H1 (cell line): ENCODE data around the gene BAZ2A. TPM values are rescaled to one million over a fixed set of nuclear protein-coding genes. Genes with fewer than 3 reads are reported as not detected.

Source experiments
- CTCF ChIA-PET: fragments of 300-600 bp; sonication (Branson Sonifier 250); formaldehyde crosslinking; loops from one replicate; lab custom pipeline; 2021; ENCODE audit not compliant: partially characterized antibody; lab: Charles Lee
- POLR2A ChIA-PET: fragments of 300-600 bp; sonication (Branson Sonifier 250); formaldehyde crosslinking; loops from one replicate; lab custom pipeline; 2021; ENCODE audit warnings: inconsistent platforms; ENCODE audit not compliant: partially characterized antibody; lab: Charles Lee
- DNase-seq, 2 experiments: peaks; one replicate each; pipeline versions ENCODE4 v3.0.0 to v3.0.0-alpha.2; 2010 to 2022; ENCODE audit warnings: low spot score in 2 of 2, low read depth in 1 of 2, mixed read lengths in 1 of 2
- FAIRE-seq: peaks from 2 replicates; lab custom pipeline; 2011; peaks lifted over from hg19 to GRCh38; lab: Jason Lieb, UNC
- H2AFZ ChIP-seq: 2 replicates; pipeline ENCODE4 v1.8.1; 2012; ENCODE audit warnings: low read length, inconsistent platforms
- H2AK5ac ChIP-seq: 2 replicates; pipeline ENCODE4 v1.6.1; 2013; ENCODE audit warnings: low read depth, low read length
- H2BK120ac ChIP-seq: replicated peaks from 2 replicates; pipeline ENCODE3; 2013; ENCODE audit warnings: low read depth, low read length, inconsistent platforms
- H2BK12ac ChIP-seq: 2 replicates; pipeline ENCODE4 v1.6.1; 2013; ENCODE audit warnings: low read depth, low read length
- H2BK15ac ChIP-seq: 2 replicates; pipeline ENCODE4 v1.6.1; 2013; ENCODE audit warnings: low read length
- H2BK20ac ChIP-seq: 2 replicates; pipeline ENCODE4 v1.6.1; 2013; ENCODE audit warnings: low read length
- H2BK5ac ChIP-seq: 2 replicates; pipeline ENCODE4 v1.6.1; 2013; ENCODE audit warnings: low read depth, low read length
- H3K14ac ChIP-seq: 2 replicates; pipeline ENCODE4 v1.6.1; 2013; ENCODE audit warnings: inconsistent platforms; ENCODE audit not compliant: insufficient read length
- H3K18ac ChIP-seq: 2 replicates; pipeline ENCODE4 v1.6.1; 2013; ENCODE audit warnings: low read length; ENCODE audit errors: extremely low read depth
- H3K23ac ChIP-seq: 2 replicates; pipeline ENCODE4 v1.6.1; 2013; ENCODE audit warnings: inconsistent platforms; ENCODE audit not compliant: insufficient read length
- H3K23me2 ChIP-seq: 2 replicates; pipeline ENCODE4 v1.6.1; 2013; ENCODE audit warnings: low read depth, low read length
- H3K27ac ChIP-seq: 2 replicates; pipeline ENCODE4 v1.6.1; 2011; ENCODE audit warnings: low read depth, low read length, inconsistent platforms
- H3K27me3 ChIP-seq, 4 experiments: replicated peaks in 1 of 4; 1 replicate in 1 of 4; 2 replicates in 3 of 4; pipeline versions ENCODE4 v1.6.1 to v1.8.1; 2011 to 2013; ENCODE audit warnings: low read length in 3 of 4, mild to moderate bottlenecking in 3 of 4, inconsistent platforms in 2 of 4, mixed read lengths in 2 of 4, moderate library complexity in 1 of 4; ENCODE audit not compliant: control insufficient read depth in 3 of 4, insufficient read depth in 3 of 4; ENCODE audit errors: extremely low read depth in 1 of 4
- H3K36me3 ChIP-seq, 4 experiments: 2 replicates each; pipeline versions ENCODE4 v1.6.1 to v1.8.1; 2011 to 2013; ENCODE audit warnings: mild to moderate bottlenecking in 4 of 4, low read length in 3 of 4, moderate library complexity in 2 of 4, control low read depth in 1 of 4, inconsistent platforms in 1 of 4; ENCODE audit not compliant: insufficient read depth in 4 of 4, control insufficient read depth in 2 of 4
- H3K4ac ChIP-seq: replicated peaks from 2 replicates; pipeline ENCODE3; 2013; ENCODE audit warnings: low read length, low read depth, mixed read lengths, inconsistent platforms; ENCODE audit not compliant: insufficient read length
- H3K4me1 ChIP-seq, 4 experiments: replicated peaks in 1 of 4; 1 replicate in 1 of 4; 2 replicates in 3 of 4; pipeline versions ENCODE4 v1.6.1 to v1.8.1; 2011 to 2013; ENCODE audit warnings: low read length in 3 of 4, inconsistent platforms in 2 of 4, mixed read lengths in 1 of 4; ENCODE audit not compliant: insufficient read depth in 4 of 4, control insufficient read depth in 3 of 4
- H3K4me2 ChIP-seq, 2 experiments: 2 replicates each; pipeline versions ENCODE4 v1.6.1 to v1.8.1; 2011 to 2013; ENCODE audit warnings: low read depth in 2 of 2, low read length in 2 of 2, control low read depth in 1 of 2, inconsistent platforms in 1 of 2, mild to moderate bottlenecking in 1 of 2; ENCODE audit not compliant: insufficient read depth in 1 of 2
- H3K4me3 ChIP-seq, 4 experiments: fragments of 200-600, 300-600 bp in 1 of 4; sonication (generic), shearing (Covaris generic), sonication (Bioruptor Twin) in 1 of 4; 2 replicates each; pipeline versions ENCODE4 v1.5.1 to v1.8.1; 2011 to 2016; ENCODE audit warnings: low read length in 4 of 4, low read depth in 3 of 4, control low read depth in 2 of 4, inconsistent platforms in 2 of 4, mild to moderate bottlenecking in 2 of 4, mixed read lengths in 1 of 4, moderate library complexity in 1 of 4; ENCODE audit not compliant: insufficient read depth in 2 of 4; ENCODE audit errors: extremely low read depth in 1 of 4
- H3K56ac ChIP-seq: replicated peaks from 2 replicates; pipeline ENCODE3; 2013; ENCODE audit warnings: low read depth, mild to moderate bottlenecking, mixed read lengths, low read length, inconsistent platforms; ENCODE audit not compliant: insufficient read length
- H3K79me1 ChIP-seq: 2 replicates; pipeline ENCODE4 v1.6.1; 2013; ENCODE audit warnings: low read depth, low read length, control low read depth
- H3K79me2 ChIP-seq, 2 experiments: 2 replicates each; pipeline versions ENCODE4 v1.6.1 to v1.8.1; 2012 to 2013; ENCODE audit warnings: low read length in 2 of 2, mild to moderate bottlenecking in 2 of 2, inconsistent platforms in 1 of 2; ENCODE audit not compliant: insufficient read depth in 2 of 2, control insufficient read depth in 1 of 2
- H3K9ac ChIP-seq, 4 experiments: replicated peaks in 1 of 4; 1 replicate in 1 of 4; 2 replicates in 3 of 4; pipeline versions ENCODE4 v1.6.1 to v1.8.1; 2011 to 2013; ENCODE audit warnings: low read depth in 3 of 4, low read length in 3 of 4, control low read depth in 2 of 4, mild to moderate bottlenecking in 2 of 4, moderate library complexity in 2 of 4, inconsistent platforms in 1 of 4; ENCODE audit errors: extremely low read depth in 1 of 4
- H3K9me3 ChIP-seq, 2 experiments: 2 replicates each; pipeline versions ENCODE4 v1.6.1 to v1.8.1; 2012 to 2013; ENCODE audit warnings: mild to moderate bottlenecking in 2 of 2, moderate library complexity in 2 of 2, control low read depth in 1 of 2, inconsistent platforms in 1 of 2, low read depth in 1 of 2, low read length in 1 of 2, mixed read lengths in 1 of 2; ENCODE audit not compliant: insufficient read depth in 2 of 2
- H4K20me1 ChIP-seq, 2 experiments: replicated peaks in 1 of 2; 2 replicates each; pipeline versions ENCODE3 to v1.8.1; 2011 to 2013; ENCODE audit warnings: inconsistent platforms in 2 of 2, low read length in 2 of 2, mild to moderate bottlenecking in 1 of 2; ENCODE audit not compliant: insufficient read depth in 2 of 2, control insufficient read depth in 1 of 2
- H4K5ac ChIP-seq: 2 replicates; pipeline ENCODE4 v1.6.1; 2013; ENCODE audit warnings: low read length, low read depth, mixed read lengths, inconsistent platforms; ENCODE audit not compliant: insufficient read length
- H4K8ac ChIP-seq: 2 replicates; pipeline ENCODE4 v1.8.0; 2013; ENCODE audit warnings: mild to moderate bottlenecking, moderate library complexity, low read length, inconsistent platforms; ENCODE audit not compliant: insufficient read depth; ENCODE audit errors: extremely low read depth
- H4K91ac ChIP-seq: replicated peaks from 2 replicates; pipeline ENCODE3; 2013; ENCODE audit warnings: low read length, mixed read lengths, inconsistent platforms; ENCODE audit not compliant: insufficient read length
- ASH2L ChIP-seq: fragments of 200-600, 300-600 bp; sonication (generic); IDR thresholded peaks from one replicate; pipeline ENCODE4 v1.7.1; 2017; ENCODE audit warnings: low read length
- CEBPB ChIP-seq: IDR thresholded peaks from 2 replicates; pipeline ENCODE4 v1.6.1; 2012; ENCODE audit warnings: low read depth, low read length
- EGR1 ChIP-seq: IDR thresholded peaks from 2 replicates; pipeline ENCODE4 v1.6.1; 2011; ENCODE audit warnings: low read depth, low read length, borderline replicate concordance
- FOSL1 ChIP-seq: IDR thresholded peaks from 2 replicates; pipeline ENCODE4 v1.6.1; 2011; ENCODE audit warnings: mild to moderate bottlenecking, low read depth, low read length, moderate library complexity; ENCODE audit not compliant: insufficient read depth
- JUN ChIP-seq: IDR thresholded peaks from 2 replicates; pipeline ENCODE4 v1.6.1; 2011; ENCODE audit warnings: low read depth, mild to moderate bottlenecking, improper control_type of control experiment, low read length
- MAFK ChIP-seq: IDR thresholded peaks from 2 replicates; pipeline ENCODE4 v1.6.1; 2012; ENCODE audit warnings: low read depth, mild to moderate bottlenecking, improper control_type of control experiment, low read length
- POU5F1 ChIP-seq: IDR thresholded peaks from 2 replicates; pipeline ENCODE4 v1.6.1; 2011; ENCODE audit warnings: low read depth, mild to moderate bottlenecking, low read length, moderate library complexity
- RFX5 ChIP-seq: IDR thresholded peaks from 2 replicates; pipeline ENCODE4 v1.6.1; 2011; ENCODE audit warnings: low read depth, low read length, improper control_type of control experiment, borderline replicate concordance
- SAP30 ChIP-seq: fragments of 300-600 bp; sonication (generic); IDR thresholded peaks from 2 replicates; pipeline ENCODE4 v1.7.1; 2012; ENCODE audit warnings: low read length, moderate library complexity, mild to moderate bottlenecking, inconsistent platforms; ENCODE audit not compliant: insufficient read depth, insufficient replicate concordance
- SP2 ChIP-seq: IDR thresholded peaks from 2 replicates; pipeline ENCODE4 v1.6.1; 2012; ENCODE audit warnings: mild to moderate bottlenecking, low read length, inconsistent platforms
- TAF1 ChIP-seq: IDR thresholded peaks from 2 replicates; pipeline ENCODE4 v1.6.1; 2011; ENCODE audit warnings: mild to moderate bottlenecking, low read depth, low read length
- TAF7 ChIP-seq: optimal IDR thresholded peaks from 2 replicates; pipeline ENCODE3; 2011; ENCODE audit warnings: low read depth, mild to moderate bottlenecking, inconsistent platforms, low read length, moderate library complexity, borderline replicate concordance
- TEAD4 ChIP-seq: IDR thresholded peaks from 2 replicates; pipeline ENCODE4 v1.6.1; 2012; ENCODE audit warnings: low read depth, low read length, inconsistent platforms, mixed read lengths
- WGBS, 2 experiments: shearing (Covaris generic) in 1 of 2; methylation state at CpG; one replicate each; pipeline versions ENCODE4 v1.1.6 to v1.1.7; 2013 to 2015; ENCODE audit warnings: low lambda C conversion rate in 2 of 2, mixed read lengths in 2 of 2, inconsistent platforms in 1 of 2, low coverage in 1 of 2, missing lambda C conversion rate in 1 of 2; ENCODE audit not compliant: insufficient replicate concordance in 2 of 2, insufficient coverage in 1 of 2, insufficient read length in 1 of 2; ENCODE audit errors: extremely low coverage in 1 of 2, missing lambda C conversion rate in 1 of 2; 5-methylcytosine and 5-hydroxymethylcytosine counted together
- polyA plus RNA-seq, 7 experiments: library from polyadenylated mRNA; depleted of rRNA in 3 of 7; stranded (reverse) in 5 of 7; unstranded in 2 of 7; fragments of >200 nt in 5 of 7; fragments of 200-250 nt in 2 of 7; gene quantifications; 1 replicate in 5 of 7; 2 replicates in 1 of 7; 4 replicates in 1 of 7; pipeline versions ENCODE4 v1.2.1 to v1.2.3, GENCODE V29; 2011 to 2013; ENCODE audit warnings: missing spikeins in 2 of 7, mixed read lengths in 2 of 7
- total RNA-seq: library from RNA; stranded (reverse); fragmentation: NEBNext Ultra II Directional; extraction: Animal tissue kit (Norgen Biotek cat#: 25700); gene quantifications from 2 replicates; pipeline ENCODE4 v1.2.1, GENCODE V29; 2021
- TF ChIP-seq, protein P1 (sequence below): IDR thresholded peaks from 2 replicates; pipeline ENCODE4 v1.6.1; 2011; ENCODE audit warnings: low read length, improper control_type of control experiment

Gene BAZ2A
- total and polyA plus RNA-seq, 2 of the 8 experiments (the other 6 are each of a cell fraction or from before 2014, with no cell fraction given) = 52.0 to 110 TPM

- Histone ChIP-seq H3K56ac (no peak overlapping the region), H3K23me2 (no peaks in the 10 kb centered on the region), H2BK15ac (no peak overlapping the region), H2BK12ac (no peak overlapping the region), H2AK5ac (no peak overlapping the region), H3K9me3 (no peaks in the 10 kb centered on the region), H3K18ac (no peak overlapping the region), H3K27ac (no peak overlapping the region), H3K4ac (no peak overlapping the region), H3K79me2 (no peaks in the 10 kb centered on the region), H3K4me2 (no peak overlapping the region), H2BK120ac (no peak overlapping the region), H4K5ac (no peak overlapping the region), H3K27me3 (no peaks in the 10 kb centered on the region), H4K20me1 (peaks cover 0 to 2% of the 10 kb centered on the region in 2 experiments), H2BK20ac (no peak overlapping the region), H3K4me1 (no peaks in the 10 kb centered on the region), H2BK5ac (no peak overlapping the region), H3K23ac (no peak overlapping the region), H3K14ac (no peak overlapping the region), H4K8ac (no peak overlapping the region), H4K91ac (no peak overlapping the region), H3K4me3 (no peak overlapping the region), H3K9ac (no peak overlapping the region), H2AFZ (no peak overlapping the region), H3K36me3 (peaks cover 7 to 30% (median 20%) of the 10 kb centered on the region in 4 experiments), H3K79me1 (no peaks in the 10 kb centered on the region)
- POLR2A ChIA-PET = interaction anchor here (0.8 to 13.1 kb wide), 10 partner anchors 9 to 60 kb away, joined by 3 to 130 read pairs (median 5); partner anchors contain the start of gene ATP5F1B
- DNase-seq = no peak
- FAIRE-seq = no peak
- WGBS, 2 experiments = 94% methylated on average over 7 of the region's 7 CpGs; no CpG with 5 or more reads in 1 of the 2 experiments
- CTCF ChIA-PET = interaction anchor here (0.7 to 1.7 kb wide), 3 partner anchors 9 to 401 kb away, joined by 3 to 7 read pairs (median 5); no protein-coding TSS in a partner anchor
- no peak for TF ChIP-seq SAP30
- no peak for TF ChIP-seq MAFK
- TF ChIP-seq RFX5 = no peak
- TF ChIP-seq TEAD4 = no peak
- no peak for TF ChIP-seq FOSL1
- no peak for TF ChIP-seq TAF1
- no peak for TF ChIP-seq ASH2L
- TF ChIP-seq POU5F1 = no peak
- TF ChIP-seq JUN = no peak
- no peak for TF ChIP-seq TAF7
- TF ChIP-seq, protein P1, sequence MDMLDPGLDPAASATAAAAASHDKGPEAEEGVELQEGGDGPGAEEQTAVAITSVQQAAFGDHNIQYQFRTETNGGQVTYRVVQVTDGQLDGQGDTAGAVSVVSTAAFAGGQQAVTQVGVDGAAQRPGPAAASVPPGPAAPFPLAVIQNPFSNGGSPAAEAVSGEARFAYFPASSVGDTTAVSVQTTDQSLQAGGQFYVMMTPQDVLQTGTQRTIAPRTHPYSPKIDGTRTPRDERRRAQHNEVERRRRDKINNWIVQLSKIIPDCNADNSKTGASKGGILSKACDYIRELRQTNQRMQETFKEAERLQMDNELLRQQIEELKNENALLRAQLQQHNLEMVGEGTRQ = no peak
- no peak for TF ChIP-seq CEBPB
- no peak for TF ChIP-seq EGR1
- no peak for TF ChIP-seq SP2
These were observed 31.4 kb upstream of the BAZ2A start for GRCh38 chr12:56661560-56661959.
